NT2/D1 (cell line): ENCODE measurements around the gene B3GALT5.

Experiments
- DNase-seq: peaks from one replicate; pipeline ENCODE4 v3.0.0-alpha.2; 2011; ENCODE audit warnings: low read depth, low spot score
- H3K27me3 ChIP-seq: 2 replicates; pipeline ENCODE4 v1.6.0; 2011; ENCODE audit warnings: mild to moderate bottlenecking; ENCODE audit not compliant: insufficient read length, insufficient read depth
- H3K36me3 ChIP-seq: 2 replicates; pipeline ENCODE4 v1.6.1; 2011; ENCODE audit warnings: mild to moderate bottlenecking, low read length, mixed read lengths; ENCODE audit not compliant: insufficient read depth, insufficient read length
- H3K4me1 ChIP-seq: 2 replicates; pipeline ENCODE4 v1.5.1; 2011; ENCODE audit not compliant: insufficient read depth, insufficient read length
- H3K4me3 ChIP-seq: 2 replicates; pipeline ENCODE4 v1.5.1; 2011; ENCODE audit warnings: low read depth; ENCODE audit not compliant: insufficient read length
- H3K9ac ChIP-seq: 2 replicates; pipeline ENCODE4 v1.6.0; 2011; ENCODE audit warnings: low read depth; ENCODE audit not compliant: insufficient read length
- H3K9me3 ChIP-seq: 2 replicates; pipeline ENCODE4 v1.5.1; 2011; ENCODE audit warnings: mild to moderate bottlenecking, low read length; ENCODE audit not compliant: insufficient read depth
- SUZ12 ChIP-seq: IDR thresholded peaks from 2 replicates; pipeline ENCODE4 v1.6.1; 2011; ENCODE audit not compliant: insufficient read length, insufficient read depth; ENCODE audit errors: extremely low read depth
- YY1 ChIP-seq: IDR thresholded peaks from 2 replicates; pipeline ENCODE4 v1.6.1; 2011; ENCODE audit not compliant: insufficient read length, insufficient read depth
- ZNF274 ChIP-seq: IDR thresholded peaks from 2 replicates; pipeline ENCODE4 v1.6.1; 2011; ENCODE audit warnings: mild to moderate bottlenecking, low read depth, low read length

Gene B3GALT5

GRCh38 chr21:39628385-39628784 lies 15.6 kb downstream of the B3GALT5 start:
- Histone ChIP-seq H3K4me1 (no peaks in the 10 kb centered on the region), H3K27me3 (no peaks in the 10 kb centered on the region), H3K9me3 (peaks cover 3% of the 10 kb centered on the region), H3K4me3 (no peak overlapping the region), H3K9ac (no peak overlapping the region), H3K36me3 (no peaks in the 10 kb centered on the region)
- DNase-seq: no peak
- no peak for TF ChIP-seq YY1
- TF ChIP-seq ZNF274: no peak
- TF ChIP-seq SUZ12: no peak

- H3K4me1 ChIP-seq: no peaks in the 10 kb centered on the region
- DNase-seq: no peak
Measured at GRCh38 chr21:39630191-39630591, 17.5 kb downstream of the B3GALT5 start.

GRCh38 chr21:39630827-39631226 lies 18.1 kb downstream of the B3GALT5 start:
- no peaks in the 10 kb centered on the region for H3K4me1 ChIP-seq
- TF ChIP-seq SUZ12 (no peak), YY1 (no peak), ZNF274 (no peak)
- no peaks in the 10 kb centered on the region for H3K36me3 ChIP-seq
- H3K9me3 ChIP-seq: no peaks in the 10 kb centered on the region; the same call in 1 of the 2 replicates
- H3K9ac ChIP-seq: no peak overlapping the region
- no peak overlapping the region for H3K4me3 ChIP-seq
- no peaks in the 10 kb centered on the region for H3K27me3 ChIP-seq
- DNase-seq: no peak

More at GRCh38 chr21:39630191-39630591, 17.5 kb downstream of the B3GALT5 start:
- H3K9ac ChIP-seq: no peak overlapping the region
- H3K27me3 ChIP-seq: no peaks in the 10 kb centered on the region
- no peaks in the 10 kb centered on the region for H3K36me3 ChIP-seq
- no peak overlapping the region for H3K4me3 ChIP-seq
- TF ChIP-seq SUZ12 (no peak), ZNF274 (no peak), YY1 (no peak)
- H3K9me3 ChIP-seq: no peaks in the 10 kb centered on the region; the same call in 1 of the 2 replicates

GRCh38 chr21:39631842-39632562 lies 19.3 kb downstream of the B3GALT5 start:
- H3K4me3 ChIP-seq: no peak overlapping the region
- no peak for TF ChIP-seq YY1
- TF ChIP-seq SUZ12: no peak
- TF ChIP-seq ZNF274: no peak
- H3K9ac ChIP-seq: no peak overlapping the region
- H3K4me1 ChIP-seq: peaks cover 3% of the 10 kb centered on the region
- DNase-seq: no peak
- H3K36me3 ChIP-seq: no peaks in the 10 kb centered on the region
- no peaks in the 10 kb centered on the region for H3K27me3 ChIP-seq
- H3K9me3 ChIP-seq: no peaks in the 10 kb centered on the region

- H3K9ac ChIP-seq: no peak overlapping the region
- no peaks in the 10 kb centered on the region for H3K36me3 ChIP-seq
- peaks cover 9% of the 10 kb centered on the region for H3K4me1 ChIP-seq
- DNase-seq: no peak
- no peaks in the 10 kb centered on the region for H3K9me3 ChIP-seq
- H3K27me3 ChIP-seq: no peaks in the 10 kb centered on the region
- H3K4me3 ChIP-seq: no peak overlapping the region
- no peak for TF ChIP-seq ZNF274
- TF ChIP-seq SUZ12: no peak
- TF ChIP-seq YY1: no peak
Measured at GRCh38 chr21:39632796-39633442, 20.2 kb downstream of the B3GALT5 start.

- Histone ChIP-seq H3K27me3 (no peaks in the 10 kb centered on the region), H3K9me3 (no peaks in the 10 kb centered on the region), H3K4me1 (peaks cover 13% of the 10 kb centered on the region), H3K36me3 (no peaks in the 10 kb centered on the region), H3K9ac (no peak overlapping the region), H3K4me3 (no peak overlapping the region)
- DNase-seq: no peak
- TF ChIP-seq YY1 (no peak), ZNF274 (no peak), SUZ12 (no peak)
Measured at GRCh38 chr21:39633770-39634181, 21.0 kb downstream of the B3GALT5 start.

GRCh38 chr21:39634507-39634906 lies 21.8 kb downstream of the B3GALT5 start:
- TF ChIP-seq ZNF274 (no peak), YY1 (no peak), SUZ12 (no peak)
- H3K9ac ChIP-seq: no peak overlapping the region
- no peak overlapping the region for H3K4me3 ChIP-seq
- H3K36me3 ChIP-seq: no peaks in the 10 kb centered on the region
- H3K4me1 ChIP-seq: peaks cover 13% of the 10 kb centered on the region
- no peaks in the 10 kb centered on the region for H3K9me3 ChIP-seq
- no peak for DNase-seq
- H3K27me3 ChIP-seq: no peaks in the 10 kb centered on the region
